Measurements from ENCODE around the gene TSPAN8. TPM values are rescaled to one million over a fixed set of nuclear protein-coding genes. Genes with fewer than 3 reads are reported as not detected.

The TSPAN8 gene
- total RNA-seq, 4 donors from 2014 or later = 21.0 to 117 (median 58.6) TPM

GRCh38 chr12:71162832-71163763 is 5.3 kb upstream of the TSPAN8 start:
- Histone ChIP-seq H3K4me3 (no peak overlapping the region), H3K36me3 (no peaks in the 10 kb centered on the region), H3K27ac (no peak overlapping the region), H3K27me3 (no peaks in the 10 kb centered on the region), H3K4me1 (peaks cover 8% of the 10 kb centered on the region in 2 donors), H3K9me3 (no peaks in the 10 kb centered on the region)
- DNase-seq = no peak
- in situ Hi-C loops (cut with MboI; ENCODE audit: low sequenced_read_pairs in 4 of 4) (no loop called here), intact Hi-C loops (cut with DNase I; ENCODE audit: low total_unique reads) (no loop called here)
- ATAC-seq = no peak
- no peak for TF ChIP-seq POLR2A (IDR thresholded peaks at IDR 0.05)
- TF ChIP-seq CTCF (IDR thresholded peaks at IDR 0.05 in 4 of 5, conservative IDR thresholded peaks at IDR 0.05 in 1 of 5) = no peak

DNA sequence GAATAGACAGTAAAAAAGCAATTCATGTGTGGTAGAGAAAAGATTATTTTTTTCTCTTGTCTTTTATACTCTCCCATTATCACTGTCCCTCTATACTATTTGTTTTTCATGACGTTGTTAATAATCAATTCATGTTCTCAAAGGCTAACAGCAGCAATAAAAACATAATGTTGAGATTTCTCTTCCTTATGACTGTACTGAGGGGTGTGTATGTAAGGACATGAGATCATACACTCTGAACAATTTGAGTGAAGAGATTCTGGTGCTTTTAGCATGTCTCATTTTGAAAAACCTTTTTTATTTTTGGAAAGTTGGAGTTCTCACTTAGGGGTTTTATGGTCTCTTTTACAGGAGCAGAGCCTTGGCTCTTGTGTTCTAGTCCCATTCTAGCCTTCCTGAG is 3.8 kb upstream of the TSPAN8 start:
- no peak for ATAC-seq
- no peaks in the 10 kb centered on the region for H3K36me3 ChIP-seq
- H3K27ac ChIP-seq = no peak overlapping the region
- no peak overlapping the region for H3K4me3 ChIP-seq
- DNase-seq = no peak
- no peaks in the 10 kb centered on the region for H3K27me3 ChIP-seq
- H3K4me1 ChIP-seq = peaks cover 11 to 12% of the 10 kb centered on the region in 2 donors
- H3K9me3 ChIP-seq = no peaks in the 10 kb centered on the region
- intact Hi-C loops (cut with DNase I; ENCODE audit: low total_unique reads) (no loop called here), in situ Hi-C loops (cut with MboI; ENCODE audit: low sequenced_read_pairs in 4 of 4) (no loop called here)
- TF ChIP-seq POLR2A (IDR thresholded peaks at IDR 0.05) (no peak), CTCF (IDR thresholded peaks at IDR 0.05 in 4 of 5, conservative IDR thresholded peaks at IDR 0.05 in 1 of 5) (no peak)

DNA sequence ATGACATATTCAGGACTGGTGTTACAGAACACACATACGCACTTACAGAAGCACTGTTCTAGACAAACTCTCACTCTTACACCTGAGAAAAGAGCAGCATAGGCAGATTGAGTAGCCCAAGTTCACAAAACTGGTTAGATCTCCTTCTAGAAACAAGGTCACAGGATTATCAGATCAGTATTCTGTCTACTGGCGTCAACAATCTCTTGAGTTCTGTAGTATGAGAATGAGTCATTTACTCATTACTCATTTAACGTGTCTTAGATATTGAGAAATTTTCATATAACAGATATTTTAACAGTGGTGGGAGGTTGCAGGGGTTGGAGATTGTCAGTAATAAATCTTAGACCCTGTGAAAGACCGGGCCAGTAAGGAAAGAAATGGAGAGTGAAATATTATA is 2.8 kb upstream of the TSPAN8 start:
- in situ Hi-C loops (cut with MboI; ENCODE audit: low sequenced_read_pairs in 4 of 4) (no loop called here), intact Hi-C loops (cut with DNase I; ENCODE audit: low total_unique reads) (no loop called here)
- Histone ChIP-seq H3K4me3 (no peak overlapping the region), H3K36me3 (no peaks in the 10 kb centered on the region), H3K27ac (no peak overlapping the region), H3K9me3 (no peaks in the 10 kb centered on the region), H3K4me1 (peaks cover 11 to 12% of the 10 kb centered on the region in 2 donors), H3K27me3 (no peaks in the 10 kb centered on the region)
- DNase-seq (no peak), ATAC-seq (no peak)
- TF ChIP-seq POLR2A (IDR thresholded peaks at IDR 0.05) (no peak), CTCF (IDR thresholded peaks at IDR 0.05 in 4 of 5, conservative IDR thresholded peaks at IDR 0.05 in 1 of 5) (no peak)

DNA sequence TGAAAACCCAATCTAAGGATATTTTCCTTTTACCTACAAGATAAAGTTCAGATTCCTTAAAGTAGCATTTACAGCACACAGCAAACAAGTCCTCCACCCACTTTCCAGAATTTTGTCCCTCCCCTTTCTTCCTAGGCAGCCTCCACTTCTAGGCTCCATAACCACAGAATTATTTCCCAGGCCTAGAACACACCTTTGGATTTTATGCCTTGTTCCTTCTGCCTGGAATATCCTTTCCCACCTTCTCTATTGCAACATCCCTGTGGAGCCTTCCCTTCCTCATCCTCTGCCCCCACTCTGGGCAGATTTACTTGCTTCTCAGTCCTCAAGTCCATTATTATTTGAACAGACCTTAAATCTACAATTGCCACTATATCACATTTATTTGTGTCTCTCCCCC is 2.1 kb upstream of the TSPAN8 start:
- no peak overlapping the region for H3K4me3 ChIP-seq
- ATAC-seq = no peak
- peaks cover 11 to 12% of the 10 kb centered on the region in 2 donors for H3K4me1 ChIP-seq
- no peaks in the 10 kb centered on the region for H3K36me3 ChIP-seq
- intact Hi-C loops (cut with DNase I; ENCODE audit: low total_unique reads) = no loop called here
- H3K27ac ChIP-seq = no peak overlapping the region
- H3K9me3 ChIP-seq = no peaks in the 10 kb centered on the region
- in situ Hi-C loops (cut with MboI; ENCODE audit: low sequenced_read_pairs in 4 of 4) = no loop called here
- no peaks in the 10 kb centered on the region for H3K27me3 ChIP-seq
- DNase-seq = no peak
- TF ChIP-seq CTCF (IDR thresholded peaks at IDR 0.05 in 4 of 5, conservative IDR thresholded peaks at IDR 0.05 in 1 of 5) (no peak), POLR2A (IDR thresholded peaks at IDR 0.05) (no peak)
